MM.1S (cell line): ENCODE data around the gene NLRP1.

Source experiments
- DNase-seq: peaks from one replicate; pipeline ENCODE4 v3.0.0-alpha.2; 2015
- H2AFZ ChIP-seq: fragments of 300-600 bp; sonication (generic); 2 replicates; pipeline ENCODE4 v1.6.0; 2016; ENCODE audit warnings: antibody characterized with exemption, low read length
- H3F3A ChIP-seq: fragments of 300-600 bp; sonication (generic); 2 replicates; pipeline ENCODE4 v1.6.1; 2016; ENCODE audit warnings: mild to moderate bottlenecking, antibody characterized with exemption, low read length, moderate library complexity, mixed read lengths; ENCODE audit not compliant: insufficient read depth
- H3K27ac ChIP-seq: fragments of 300-600 bp; sonication (generic); 2 replicates; pipeline ENCODE4 v1.5.1; 2016; ENCODE audit warnings: mild to moderate bottlenecking, low read length
- H3K27me3 ChIP-seq: fragments of 300-600 bp; sonication (generic); replicated peaks from 2 replicates; pipeline ENCODE4 v1.6.0; 2016; ENCODE audit warnings: low read length; ENCODE audit not compliant: insufficient read depth
- H3K36me3 ChIP-seq: fragments of 300-600 bp; sonication (generic); replicated peaks from 2 replicates; pipeline ENCODE4 v1.6.1; 2016; ENCODE audit warnings: mild to moderate bottlenecking, low read length, mixed read lengths; ENCODE audit not compliant: insufficient read depth
- H3K4me1 ChIP-seq: fragments of 300-600 bp; sonication (generic); 2 replicates; pipeline ENCODE4 v1.6.1; 2016; ENCODE audit warnings: low read length, mixed read lengths
- H3K4me2 ChIP-seq: fragments of 300-600 bp; sonication (generic); 2 replicates; pipeline ENCODE4 v1.6.0; 2016; ENCODE audit warnings: low read depth, low read length
- H3K4me3 ChIP-seq: fragments of 300-600 bp; sonication (generic); 2 replicates; pipeline ENCODE4 v1.5.1; 2016; ENCODE audit warnings: low read length, mixed read lengths
- H3K79me2 ChIP-seq: fragments of 300-600 bp; sonication (generic); 2 replicates; pipeline ENCODE4 v1.6.1; 2016; ENCODE audit warnings: mixed run types, low read length, mixed read lengths
- H3K9ac ChIP-seq: fragments of 300-600 bp; sonication (generic); 2 replicates; pipeline ENCODE4 v1.6.1; 2016; ENCODE audit warnings: low read length, mixed read lengths
- H3K9me2 ChIP-seq: fragments of 300-600 bp; sonication (generic); replicated peaks from 2 replicates; pipeline ENCODE4 v1.6.1; 2016; ENCODE audit warnings: mild to moderate bottlenecking, low read length, mixed read lengths; ENCODE audit not compliant: insufficient read depth
- H3K9me3 ChIP-seq: fragments of 300-600 bp; sonication (generic); replicated peaks from 2 replicates; pipeline ENCODE4 v1.6.1; 2016; ENCODE audit warnings: mild to moderate bottlenecking, low read length, mixed read lengths; ENCODE audit not compliant: insufficient read depth
- H4K20me1 ChIP-seq: fragments of 300-600 bp; sonication (generic); 2 replicates; pipeline ENCODE4 v1.6.1; 2016; ENCODE audit warnings: mild to moderate bottlenecking, low read length, moderate library complexity, mixed read lengths; ENCODE audit not compliant: insufficient read depth
- EZH2 ChIP-seq: fragments of 300-600 bp; sonication (generic); optimal IDR thresholded peaks from 2 replicates; pipeline ENCODE3; 2017; ENCODE audit warnings: low read depth, mild to moderate bottlenecking, antibody characterized with exemption, low read length, mixed read lengths
- EZH2phosphoT487 ChIP-seq: fragments of 300-600 bp; sonication (generic); IDR thresholded peaks from 2 replicates; pipeline ENCODE4 v1.6.1; 2018; ENCODE audit warnings: antibody characterized with exemption, low read length
- TF ChIP-seq, protein P1 (sequence below): fragments of 300-600 bp; sonication (generic); IDR thresholded peaks from 2 replicates; pipeline ENCODE4 v1.5.1; 2016; ENCODE audit warnings: antibody characterized with exemption, low read length, mixed read lengths

Gene NLRP1

DNA sequence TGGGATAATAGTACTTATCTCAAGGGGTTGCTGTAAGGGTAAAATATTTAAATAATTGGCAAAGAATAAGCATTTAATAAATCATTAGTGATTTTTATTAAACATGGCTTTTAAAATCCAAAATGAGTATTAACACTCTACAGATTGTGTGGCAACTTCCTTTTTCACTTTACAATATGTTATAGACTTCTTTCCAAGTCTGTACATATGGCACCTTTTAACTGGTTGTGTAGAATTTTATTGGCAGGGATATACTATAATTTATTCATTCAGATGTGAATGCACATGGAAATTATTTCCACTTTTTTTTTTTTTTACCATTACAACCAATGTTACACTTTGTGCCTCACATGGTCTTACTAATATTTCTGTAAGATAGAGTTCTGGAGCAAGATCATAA lies 15.7 kb upstream of the NLRP1 start:
- no peak for TF ChIP-seq EZH2phosphoT487
- TF ChIP-seq, protein P1, sequence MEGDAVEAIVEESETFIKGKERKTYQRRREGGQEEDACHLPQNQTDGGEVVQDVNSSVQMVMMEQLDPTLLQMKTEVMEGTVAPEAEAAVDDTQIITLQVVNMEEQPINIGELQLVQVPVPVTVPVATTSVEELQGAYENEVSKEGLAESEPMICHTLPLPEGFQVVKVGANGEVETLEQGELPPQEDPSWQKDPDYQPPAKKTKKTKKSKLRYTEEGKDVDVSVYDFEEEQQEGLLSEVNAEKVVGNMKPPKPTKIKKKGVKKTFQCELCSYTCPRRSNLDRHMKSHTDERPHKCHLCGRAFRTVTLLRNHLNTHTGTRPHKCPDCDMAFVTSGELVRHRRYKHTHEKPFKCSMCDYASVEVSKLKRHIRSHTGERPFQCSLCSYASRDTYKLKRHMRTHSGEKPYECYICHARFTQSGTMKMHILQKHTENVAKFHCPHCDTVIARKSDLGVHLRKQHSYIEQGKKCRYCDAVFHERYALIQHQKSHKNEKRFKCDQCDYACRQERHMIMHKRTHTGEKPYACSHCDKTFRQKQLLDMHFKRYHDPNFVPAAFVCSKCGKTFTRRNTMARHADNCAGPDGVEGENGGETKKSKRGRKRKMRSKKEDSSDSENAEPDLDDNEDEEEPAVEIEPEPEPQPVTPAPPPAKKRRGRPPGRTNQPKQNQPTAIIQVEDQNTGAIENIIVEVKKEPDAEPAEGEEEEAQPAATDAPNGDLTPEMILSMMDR, result no peak
- TF ChIP-seq EZH2, result no peak
- no peak for DNase-seq
- no peaks in the 10 kb centered on the region for H3K4me1 ChIP-seq
- no peak overlapping the region for H3K9ac ChIP-seq
- H3F3A ChIP-seq, result no peaks in the 10 kb centered on the region
- H3K4me3 ChIP-seq, result no peak overlapping the region
- H3K36me3 ChIP-seq, result no peaks in the 10 kb centered on the region
- no peaks in the 10 kb centered on the region for H3K9me2 ChIP-seq
- H2AFZ ChIP-seq, result no peak overlapping the region
- no peak overlapping the region for H3K4me2 ChIP-seq
- H3K27me3 ChIP-seq, result 0 out of 2 replicates have a peak, but pooled peaks cover 3% of the 10 kb centered on the region
- no peak overlapping the region for H3K27ac ChIP-seq
- no peaks in the 10 kb centered on the region for H3K9me3 ChIP-seq
- no peaks in the 10 kb centered on the region for H3K79me2 ChIP-seq
- H4K20me1 ChIP-seq, result no peaks in the 10 kb centered on the region

DNA sequence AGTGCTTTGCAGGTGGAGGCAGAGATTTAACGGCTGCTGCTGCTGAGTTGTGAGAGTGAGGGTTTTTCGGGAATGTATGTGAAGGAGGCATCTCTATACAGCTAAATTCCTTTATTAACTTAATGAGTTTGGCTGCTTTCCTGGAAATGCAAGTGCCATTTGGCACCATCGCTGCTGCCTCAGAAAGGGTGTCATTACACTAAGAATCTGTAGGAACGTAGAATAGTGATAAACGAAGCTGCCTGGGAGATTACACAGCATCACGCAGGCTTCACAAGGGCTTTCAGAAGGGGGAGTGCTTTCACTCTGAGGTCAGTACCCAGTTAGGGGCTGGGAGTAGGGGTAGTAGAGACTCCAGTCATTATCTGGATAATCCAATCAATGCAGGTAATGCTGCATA lies 14.1 kb upstream of the NLRP1 start:
- no peak for DNase-seq
- no peak overlapping the region for H3K27ac ChIP-seq
- no peaks in the 10 kb centered on the region for H3K79me2 ChIP-seq
- no peak overlapping the region for H3K4me2 ChIP-seq
- H3K9ac ChIP-seq, result no peak overlapping the region
- H3K4me3 ChIP-seq, result no peak overlapping the region
- peaks cover 9% of the 10 kb centered on the region; the same call in 1 of the 2 replicates for H3K27me3 ChIP-seq
- no peaks in the 10 kb centered on the region for H3K9me3 ChIP-seq
- H3F3A ChIP-seq, result no peaks in the 10 kb centered on the region
- H3K9me2 ChIP-seq, result no peaks in the 10 kb centered on the region
- no peaks in the 10 kb centered on the region for H3K4me1 ChIP-seq
- TF ChIP-seq, protein P1, result no peak
- no peaks in the 10 kb centered on the region for H3K36me3 ChIP-seq
- no peaks in the 10 kb centered on the region for H4K20me1 ChIP-seq
- H2AFZ ChIP-seq, result no peak overlapping the region

DNA sequence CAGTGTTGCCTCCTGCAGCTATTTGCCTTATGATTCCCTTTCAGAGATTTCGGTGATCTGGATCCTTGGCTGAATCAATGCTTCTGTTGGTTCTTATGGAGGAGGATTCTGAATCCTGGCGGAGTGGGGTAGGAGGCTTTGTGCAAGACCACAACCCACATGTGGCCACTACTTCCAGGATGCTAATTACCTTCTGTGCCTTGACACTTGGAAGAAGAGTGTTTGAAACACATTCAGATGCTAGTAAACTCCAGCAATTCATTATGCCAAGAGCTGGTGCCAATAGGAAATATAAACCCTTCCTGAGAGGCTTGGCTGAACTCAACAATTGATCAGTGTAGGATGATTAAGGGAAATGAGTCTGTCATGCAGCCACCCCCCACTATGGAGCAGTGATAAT lies 12.1 kb upstream of the NLRP1 start:
- H3K36me3 ChIP-seq, result no peaks in the 10 kb centered on the region
- H3K9ac ChIP-seq, result no peak overlapping the region
- no peaks in the 10 kb centered on the region for H3K9me3 ChIP-seq
- H2AFZ ChIP-seq, result no peak overlapping the region
- peaks cover 11% of the 10 kb centered on the region; the same call in 1 of the 2 replicates for H3K27me3 ChIP-seq
- DNase-seq, result no peak
- H3K4me3 ChIP-seq, result no peak overlapping the region
- TF ChIP-seq, protein P1, result no peak
- no peak for TF ChIP-seq EZH2
- no peak for TF ChIP-seq EZH2phosphoT487
- no peak overlapping the region for H3K27ac ChIP-seq
- H3K9me2 ChIP-seq, result no peaks in the 10 kb centered on the region
- H4K20me1 ChIP-seq, result no peaks in the 10 kb centered on the region
- no peaks in the 10 kb centered on the region for H3K79me2 ChIP-seq
- no peaks in the 10 kb centered on the region for H3F3A ChIP-seq
- no peak overlapping the region for H3K4me2 ChIP-seq
- H3K4me1 ChIP-seq, result no peaks in the 10 kb centered on the region

DNA sequence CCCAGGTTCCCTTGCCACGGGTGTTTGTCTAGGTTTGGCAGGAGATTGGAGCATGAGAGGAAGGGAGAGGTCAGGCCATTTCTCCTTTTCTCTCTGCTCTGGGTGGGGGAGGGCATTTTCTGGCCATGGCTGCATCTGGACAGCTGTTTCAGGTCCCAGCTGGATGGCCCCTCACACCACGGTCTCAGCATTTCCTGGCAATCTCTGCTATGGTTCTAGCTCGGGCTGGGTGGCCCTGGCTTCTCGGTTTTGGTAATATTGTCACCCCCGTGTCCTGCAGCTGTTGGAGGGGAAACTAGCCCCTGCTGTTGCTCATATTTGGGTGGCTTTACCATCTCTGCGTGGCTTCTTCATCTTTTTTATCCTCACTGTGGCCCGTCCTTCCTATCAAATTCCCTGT lies 11.5 kb upstream of the NLRP1 start:
- H4K20me1 ChIP-seq, result no peaks in the 10 kb centered on the region

More for the DNA sequence above, 11.5 kb upstream of the NLRP1 start:
- no peak overlapping the region for H2AFZ ChIP-seq
- H3K9ac ChIP-seq, result no peak overlapping the region
- H3K4me1 ChIP-seq, result no peaks in the 10 kb centered on the region
- no peak overlapping the region for H3K27ac ChIP-seq
- no peaks in the 10 kb centered on the region for H3F3A ChIP-seq
- no peaks in the 10 kb centered on the region for H3K36me3 ChIP-seq
- H3K79me2 ChIP-seq, result no peaks in the 10 kb centered on the region
- DNase-seq, result no peak
- H3K4me3 ChIP-seq, result no peak overlapping the region
- no peaks in the 10 kb centered on the region for H3K9me3 ChIP-seq
- TF ChIP-seq EZH2phosphoT487, result no peak
- no peak for TF ChIP-seq EZH2
- TF ChIP-seq, protein P1, result no peak
- no peak overlapping the region for H3K4me2 ChIP-seq
- H3K9me2 ChIP-seq, result no peaks in the 10 kb centered on the region
- H3K27me3 ChIP-seq, result peaks cover 11% of the 10 kb centered on the region; the same call in 1 of the 2 replicates
